ENCODE results near the gene PPP4R4.

DNA sequence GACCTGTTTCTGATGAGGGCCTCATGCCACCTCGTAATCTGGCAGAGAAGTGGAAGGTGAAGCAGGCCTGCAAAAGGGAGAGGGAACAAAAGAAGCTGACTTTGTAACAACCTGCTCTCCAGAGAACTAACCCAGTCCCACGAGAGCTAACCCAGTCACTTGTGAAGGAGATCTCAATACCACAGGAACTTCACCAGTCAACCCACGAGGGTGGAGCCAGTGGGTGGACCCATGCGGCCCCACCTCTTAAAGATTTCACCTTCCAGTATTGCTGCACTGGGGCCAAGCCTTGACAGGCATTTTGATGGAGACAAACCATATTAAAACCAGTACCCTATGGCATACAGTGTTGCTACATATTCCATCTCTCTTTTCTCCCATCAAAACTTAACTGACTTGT is 63.9 kb downstream of the PPP4R4 start:
- TF ChIP-seq, protein P1, sequence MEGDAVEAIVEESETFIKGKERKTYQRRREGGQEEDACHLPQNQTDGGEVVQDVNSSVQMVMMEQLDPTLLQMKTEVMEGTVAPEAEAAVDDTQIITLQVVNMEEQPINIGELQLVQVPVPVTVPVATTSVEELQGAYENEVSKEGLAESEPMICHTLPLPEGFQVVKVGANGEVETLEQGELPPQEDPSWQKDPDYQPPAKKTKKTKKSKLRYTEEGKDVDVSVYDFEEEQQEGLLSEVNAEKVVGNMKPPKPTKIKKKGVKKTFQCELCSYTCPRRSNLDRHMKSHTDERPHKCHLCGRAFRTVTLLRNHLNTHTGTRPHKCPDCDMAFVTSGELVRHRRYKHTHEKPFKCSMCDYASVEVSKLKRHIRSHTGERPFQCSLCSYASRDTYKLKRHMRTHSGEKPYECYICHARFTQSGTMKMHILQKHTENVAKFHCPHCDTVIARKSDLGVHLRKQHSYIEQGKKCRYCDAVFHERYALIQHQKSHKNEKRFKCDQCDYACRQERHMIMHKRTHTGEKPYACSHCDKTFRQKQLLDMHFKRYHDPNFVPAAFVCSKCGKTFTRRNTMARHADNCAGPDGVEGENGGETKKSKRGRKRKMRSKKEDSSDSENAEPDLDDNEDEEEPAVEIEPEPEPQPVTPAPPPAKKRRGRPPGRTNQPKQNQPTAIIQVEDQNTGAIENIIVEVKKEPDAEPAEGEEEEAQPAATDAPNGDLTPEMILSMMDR (IDR thresholded peaks at IDR 0.05; ENCODE audit: insufficient read depth, low read length, poor library complexity, severe bottlenecking) = no peak
- no peak for TF ChIP-seq EZH2phosphoT487 (conservative IDR thresholded peaks at IDR 0.05; ENCODE audit: low read length)
